GOT3 (cell line): ENCODE measurements around the gene ZNF417.
"Not testable (repeated sequence)": the region's sequence is repeated elsewhere in the genome, so short reads cannot be mapped to it uniquely, and the experiment has no call there.

Experiments
- DNase-seq: peaks from one replicate; lab custom pipeline; 2025; ENCODE audit warnings: mixed read lengths; lab: John Stamatoyannopoulos, UW

Gene ZNF417

DNA sequence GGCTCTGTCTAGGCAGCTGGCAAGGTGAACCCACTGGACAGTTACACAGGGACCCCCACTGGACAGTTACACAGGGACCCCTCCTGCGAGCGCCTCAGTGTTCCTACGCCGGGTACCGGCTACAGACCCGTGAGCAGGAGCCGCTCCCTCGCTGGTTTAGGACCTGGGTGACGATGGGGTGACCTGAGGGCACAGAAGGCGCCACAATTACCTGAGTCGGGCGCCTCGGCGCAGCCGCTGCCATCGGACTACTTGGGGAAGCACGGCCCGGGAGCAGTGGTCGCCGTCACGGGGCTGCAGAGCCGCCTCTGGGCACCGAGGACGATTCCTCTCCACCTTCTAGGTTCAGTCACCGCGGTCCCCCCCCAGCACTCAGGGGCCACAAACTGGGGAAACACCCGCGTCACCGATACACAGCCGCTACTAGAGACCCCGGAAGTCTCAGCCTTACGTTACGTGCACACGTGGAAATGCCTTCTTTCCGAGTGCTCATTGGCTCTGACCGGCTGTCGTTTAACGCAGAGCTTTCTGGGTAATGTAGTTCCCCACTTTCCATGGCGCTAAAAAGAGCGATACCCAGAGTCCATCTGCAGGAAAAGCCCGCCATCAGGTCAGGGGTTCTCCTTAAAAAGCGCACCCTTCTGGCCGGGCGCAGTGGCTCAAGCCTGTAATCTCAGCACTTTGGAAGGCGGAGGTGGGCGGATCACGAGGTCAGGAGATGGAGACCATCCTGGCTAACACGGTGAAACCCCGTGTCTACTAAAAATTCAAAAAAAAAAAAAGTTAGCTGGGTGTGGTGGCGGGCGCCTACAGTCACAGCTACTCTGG lies at the start of gene ZNF417:
Gene ZNF417, minus strand, starts transcription at position 425 of the 828 bp plus-strand sequence. Its CDS starts 181 bp downstream, at position 244.
- peak; percentile 49 for DNase-seq

DNA sequence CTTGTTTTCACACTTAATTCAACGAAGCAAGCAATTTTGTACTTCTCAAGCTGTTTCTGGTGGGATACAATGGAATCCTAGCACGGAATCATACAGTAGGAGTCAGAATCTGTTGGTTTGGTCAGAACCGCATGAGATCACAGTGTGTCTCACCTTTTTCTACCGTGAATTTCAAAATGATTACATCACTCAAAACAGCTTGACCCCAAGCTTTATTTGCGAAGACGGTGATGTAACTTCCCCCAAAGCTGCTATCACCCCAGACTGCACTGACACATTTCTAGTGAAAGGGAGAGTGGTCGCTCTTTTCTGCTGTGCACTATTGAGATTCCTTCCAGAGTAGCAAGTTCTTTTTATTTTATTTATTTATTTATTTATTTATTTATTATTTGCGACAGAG lies 48.4 kb upstream of the ZNF417 start:
- no peak for DNase-seq

DNA sequence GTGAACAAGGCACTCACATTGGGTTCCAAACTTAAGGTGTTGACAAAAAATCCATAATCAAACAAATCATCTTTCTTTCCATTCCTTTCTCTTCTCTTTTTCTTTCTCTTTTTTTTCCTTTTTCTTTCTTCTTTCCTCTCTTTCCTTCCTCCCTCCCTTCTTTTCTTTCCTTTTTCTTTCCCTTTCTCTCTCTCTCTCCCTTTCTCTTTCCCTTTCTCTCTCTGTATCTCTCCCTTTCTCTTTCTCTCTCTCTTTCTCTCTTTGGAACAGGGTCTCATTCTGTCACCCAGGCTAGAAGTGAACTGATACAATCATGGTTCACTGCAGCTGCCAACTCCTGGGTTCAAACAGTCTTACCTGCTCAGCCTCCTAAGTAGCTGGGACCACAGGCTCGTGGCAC lies 45.4 kb upstream of the ZNF417 start:
- no peak for DNase-seq

DNA sequence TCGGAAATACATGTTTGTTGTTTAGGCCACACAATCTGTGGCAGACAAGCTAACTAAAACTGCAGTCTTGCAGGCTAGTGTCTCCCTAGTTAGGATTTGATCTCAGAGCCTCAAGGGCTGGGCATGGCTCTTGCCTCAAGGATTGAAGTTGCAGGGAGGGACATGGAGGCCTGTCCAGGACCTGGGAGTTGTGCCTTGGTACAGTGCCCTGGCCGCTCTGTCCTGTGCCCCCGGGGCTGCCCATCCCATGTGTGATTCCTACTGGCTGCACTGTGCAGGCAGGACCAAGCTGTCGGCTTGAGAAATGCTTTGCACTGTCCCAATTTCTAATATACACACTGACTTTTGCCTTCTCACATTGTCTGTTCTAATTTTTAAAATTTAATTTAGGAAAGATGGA lies 38.6 kb upstream of the ZNF417 start:
- no peak for DNase-seq

DNA sequence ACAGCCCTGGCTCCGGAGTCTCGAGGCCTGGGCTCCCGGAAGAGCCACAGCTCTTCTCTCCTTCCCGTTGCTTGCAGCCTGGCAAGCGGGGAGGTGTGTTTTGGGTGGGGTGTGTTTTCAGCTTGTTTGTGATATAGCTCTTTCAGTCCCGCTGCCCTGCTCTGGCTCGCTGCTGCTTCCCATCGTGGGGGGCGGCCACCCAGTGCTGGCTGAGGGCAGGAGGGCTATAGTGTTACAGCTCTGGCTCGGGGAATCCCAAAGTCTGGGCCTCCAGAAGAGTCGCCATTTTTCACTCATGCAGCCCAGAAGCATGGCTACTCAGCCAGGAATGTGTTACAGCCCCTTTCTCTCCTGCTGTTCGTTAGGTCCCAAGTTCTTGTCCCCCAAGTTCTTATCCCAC lies 33.3 kb upstream of the ZNF417 start:
- no peak for DNase-seq

GRCh38 chr19:57949296-57949695 lies 32.9 kb upstream of the ZNF417 start:
- no peak for DNase-seq

DNA sequence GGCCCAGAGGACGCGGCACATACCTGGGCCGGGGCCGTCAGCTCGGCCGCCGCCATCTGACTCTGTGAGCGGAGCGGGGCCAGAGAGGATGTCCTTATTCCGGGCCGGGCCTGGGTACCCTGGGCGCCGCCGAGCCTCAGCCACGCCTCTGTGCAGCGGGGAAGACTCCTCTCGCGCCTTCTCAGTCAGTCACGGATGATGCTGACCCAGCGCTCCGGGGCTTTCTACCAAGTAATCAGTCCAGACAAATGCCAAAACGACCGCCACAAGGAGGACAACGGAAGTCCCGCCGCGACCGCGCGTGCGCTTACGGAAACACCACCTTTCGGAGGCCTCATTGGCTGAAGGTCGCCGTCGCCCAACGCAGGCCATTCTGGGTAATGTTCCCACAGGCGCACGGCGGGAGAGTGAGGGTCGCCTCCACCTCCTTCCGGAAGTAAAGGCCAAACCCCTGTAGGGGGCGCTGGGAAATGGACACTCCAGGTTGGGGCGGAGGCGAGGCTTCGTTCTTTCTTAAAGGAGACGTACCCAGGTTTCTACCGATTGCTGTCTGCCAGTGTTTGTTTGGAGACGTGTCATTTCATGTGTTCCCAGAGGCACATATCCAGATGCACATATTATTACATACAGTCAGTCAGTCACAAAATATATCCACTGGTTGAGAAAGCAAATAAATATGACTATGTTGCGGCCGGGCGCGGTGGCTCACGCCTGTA lies 31.2 kb upstream of the ZNF417 start, which contains the start of gene ZNF256:
Gene ZNF256, minus strand, starts transcription at position 288 of the 716 bp plus-strand sequence. Its CDS starts 232 bp downstream, at position 56.
- peak; percentile 77 for DNase-seq

GRCh38 chr19:57947088-57947418 lies 30.7 kb upstream of the ZNF417 start:
- DNase-seq = no peak

GRCh38 chr19:57946316-57946715 lies 29.9 kb upstream of the ZNF417 start:
- no peak for DNase-seq

- no peak for DNase-seq
Observed at GRCh38 chr19:57941593-57941992, 25.2 kb upstream of the ZNF417 start.

GRCh38 chr19:57935731-57936130 lies 19.3 kb upstream of the ZNF417 start:
- DNase-seq = no peak

GRCh38 chr19:57934820-57935665 lies 18.7 kb upstream of the ZNF417 start, which contains the start of gene ZNF418:
ZNF418 (minus strand) TSS chr19:57935402; CDS start chr19:57933822, 1,580 bp downstream.
- no peak for DNase-seq

DNA sequence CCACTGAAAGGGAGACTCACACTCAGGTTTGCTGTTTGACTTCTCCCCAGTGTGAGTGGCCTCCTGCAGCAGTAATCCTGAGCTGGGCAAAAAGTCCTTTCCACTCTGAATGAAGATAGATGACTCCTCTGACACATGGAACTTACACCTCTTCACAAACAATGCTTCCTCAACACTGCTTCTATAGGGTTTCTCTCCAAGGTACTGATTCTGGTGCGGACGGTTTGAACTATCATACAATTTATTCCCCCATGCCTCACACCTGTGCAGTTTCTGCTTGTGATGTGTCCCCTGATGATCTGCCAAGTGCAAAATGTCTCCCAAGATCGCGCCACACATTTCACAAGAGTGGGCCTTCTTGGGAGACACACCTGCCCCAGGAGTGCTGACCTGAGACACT lies 11.2 kb upstream of the ZNF417 start:
- no peak for DNase-seq

DNA sequence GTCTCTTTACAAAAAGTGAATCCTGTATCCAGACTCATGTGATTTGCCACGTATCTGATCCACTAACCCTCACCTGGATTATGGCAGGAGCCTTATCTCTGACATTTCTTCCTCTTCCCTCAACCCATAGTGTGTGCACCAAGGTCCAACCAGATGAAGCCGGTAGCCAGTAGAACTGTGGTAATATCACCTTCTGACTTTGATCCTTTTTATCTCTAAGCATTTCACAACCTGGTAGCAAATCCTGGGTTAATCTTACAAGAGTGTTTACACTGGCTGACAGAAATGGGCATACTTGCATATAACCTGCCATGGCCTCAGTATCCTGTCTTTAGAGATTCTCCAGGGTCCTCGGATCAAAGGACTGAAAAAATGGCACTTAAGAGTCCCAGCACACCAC lies 1.9 kb downstream of the ZNF417 start:
- no peak for DNase-seq

DNA sequence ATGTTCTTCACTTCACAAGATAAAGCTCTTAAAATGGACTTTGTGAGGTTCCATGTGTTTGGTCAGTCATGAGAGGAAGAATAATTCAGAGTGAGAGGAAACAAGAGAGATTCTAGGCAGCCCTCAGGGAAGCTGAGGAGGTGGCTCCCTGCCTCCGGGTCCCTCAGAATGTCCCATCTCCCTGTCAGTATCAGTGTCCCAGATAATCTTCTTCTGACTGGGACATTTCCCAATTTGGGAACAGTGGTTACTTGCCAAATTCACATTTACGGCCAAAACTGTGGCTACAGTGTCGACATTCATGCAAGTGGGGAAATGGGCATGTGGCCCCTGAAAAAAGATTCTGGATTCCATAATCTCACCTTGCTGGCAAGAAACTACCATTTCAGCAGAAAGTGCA lies 9.0 kb downstream of the ZNF417 start:
- DNase-seq = no peak

GRCh38 chr19:57905258-57905657 lies 11.1 kb downstream of the ZNF417 start:
- no peak for DNase-seq

GRCh38 chr19:57903618-57904184 lies 12.7 kb downstream of the ZNF417 start:
- DNase-seq = no peak

- DNase-seq = no peak
Observed at GRCh38 chr19:57900311-57900710, 16.1 kb downstream of the ZNF417 start.

DNA sequence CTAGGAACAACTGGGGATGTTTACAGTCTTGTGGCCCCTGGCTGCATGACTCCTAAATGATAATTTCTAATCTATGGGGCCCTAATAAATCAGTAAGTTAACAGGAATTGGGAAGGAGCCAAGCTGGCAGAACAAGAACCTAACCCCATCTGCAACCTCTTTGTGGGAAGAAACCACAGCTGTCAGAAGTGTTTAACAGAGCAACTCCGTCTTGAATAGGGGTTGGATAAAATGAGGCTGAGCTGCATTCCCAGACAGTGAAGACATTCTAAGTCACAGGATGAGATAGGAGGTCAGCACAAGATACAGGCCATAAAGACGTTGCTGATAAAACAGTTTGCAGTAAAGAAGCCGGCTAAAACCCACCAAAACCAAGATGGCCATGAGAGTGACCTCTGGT lies 25.7 kb downstream of the ZNF417 start:
- DNase-seq = not testable (repeated sequence)

- no peak for DNase-seq
Observed at GRCh38 chr19:57888560-57889231, 27.7 kb downstream of the ZNF417 start, which contains the start of gene ZNF814. ZNF814 (minus strand) TSS chr19:57889037; CDS start chr19:57888802, 235 bp downstream.

DNA sequence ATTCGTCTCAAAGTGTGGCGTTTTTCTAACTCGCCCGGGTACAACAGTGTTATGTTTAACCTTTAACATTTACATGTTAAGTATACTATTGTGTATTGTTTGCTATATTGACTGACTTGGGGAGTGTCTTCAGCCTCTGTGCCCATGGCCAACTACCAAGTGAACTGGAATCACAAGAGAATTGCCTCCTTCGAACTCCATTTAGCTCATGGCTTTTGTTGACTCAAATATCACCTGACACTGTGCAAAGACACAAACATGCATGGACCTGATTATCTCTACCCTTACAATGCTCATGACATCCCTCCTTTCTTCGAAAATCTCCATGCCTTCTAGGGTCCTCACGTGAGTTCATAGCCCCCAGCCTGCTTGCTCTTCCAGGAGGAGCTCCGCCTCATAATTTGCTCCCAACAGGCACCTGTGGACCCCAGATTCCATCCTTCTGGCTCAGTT lies 28.3 kb downstream of the ZNF417 start:
- no peak for DNase-seq
